ENCODE measurements around the gene MDM2. TPM values are rescaled to one million over a fixed set of nuclear protein-coding genes. Genes with fewer than 3 reads are reported as not detected.
"Not testable (repeated sequence)": the region's sequence is repeated elsewhere in the genome, so short reads cannot be mapped to it uniquely, and the experiment has no call there.

MDM2 gene
- total RNA-seq, 1 donor from 2014 or later: 47.3 TPM

GRCh38 chr12:68785358-68785757 lies 22.6 kb upstream of the MDM2 start:
- no peak for DNase-seq (ENCODE audit: low spot score in 2 of 2)
- no peak for FAIRE-seq

- no peak for DNase-seq (ENCODE audit: low spot score in 2 of 2)
- no peak for FAIRE-seq
These were observed 22.2 kb upstream of the MDM2 start for GRCh38 chr12:68785823-68786222.

- FAIRE-seq: no peak
These were observed 21.0 kb upstream of the MDM2 start for GRCh38 chr12:68786929-68787328.

GRCh38 chr12:68788554-68789143 lies 19.3 kb upstream of the MDM2 start:
- DNase-seq (ENCODE audit: low spot score in 2 of 2) (no peak), FAIRE-seq (no peak)

More at GRCh38 chr12:68786929-68787328, 21.0 kb upstream of the MDM2 start:
- no peak for DNase-seq (ENCODE audit: low spot score in 2 of 2)

- DNase-seq (ENCODE audit: low spot score in 2 of 2): no peak
- FAIRE-seq: no peak
These were observed 18.7 kb upstream of the MDM2 start for GRCh38 chr12:68789144-68789878.

- no peak for FAIRE-seq
- no peak for DNase-seq (ENCODE audit: low spot score in 2 of 2)
These were observed 17.7 kb upstream of the MDM2 start for GRCh38 chr12:68790081-68790951.

- FAIRE-seq: no peak
- no peak for DNase-seq (ENCODE audit: low spot score in 2 of 2)
These were observed 17.1 kb upstream of the MDM2 start for GRCh38 chr12:68790952-68791234.

GRCh38 chr12:68791897-68792481 lies 16.0 kb upstream of the MDM2 start:
- FAIRE-seq (no peak), DNase-seq (ENCODE audit: low spot score in 2 of 2) (no peak)

- DNase-seq (ENCODE audit: low spot score in 2 of 2): peak in 1 of 2 donors; percentile 23
- FAIRE-seq: no peak
These were observed 15.0 kb upstream of the MDM2 start for GRCh38 chr12:68792952-68793351.

GRCh38 chr12:68793436-68793835 lies 14.5 kb upstream of the MDM2 start:
- no peak for DNase-seq (ENCODE audit: low spot score in 2 of 2)

GRCh38 chr12:68793975-68794652 lies 13.9 kb upstream of the MDM2 start:
- FAIRE-seq: no peak
- no peak for DNase-seq (ENCODE audit: low spot score in 2 of 2)

More at GRCh38 chr12:68793436-68793835, 14.5 kb upstream of the MDM2 start:
- FAIRE-seq: no peak

- DNase-seq (ENCODE audit: low spot score in 2 of 2): no peak
- no peak for FAIRE-seq
These were observed 13.2 kb upstream of the MDM2 start for GRCh38 chr12:68794653-68795251.

- DNase-seq (ENCODE audit: low spot score in 2 of 2): no peak
- no peak for FAIRE-seq
These were observed 11.6 kb upstream of the MDM2 start for GRCh38 chr12:68796399-68796798.

GRCh38 chr12:68798882-68799234 lies 9.1 kb upstream of the MDM2 start:
- no peak for DNase-seq (ENCODE audit: low spot score in 2 of 2)
- no peak for FAIRE-seq

GRCh38 chr12:68800294-68800693 lies 7.7 kb upstream of the MDM2 start:
- no peak for FAIRE-seq
- DNase-seq (ENCODE audit: low spot score in 2 of 2): no peak

GRCh38 chr12:68801124-68801523 lies 6.9 kb upstream of the MDM2 start:
- DNase-seq (ENCODE audit: low spot score in 2 of 2); FAIRE-seq: not testable (repeated sequence)

- not testable (repeated sequence) for FAIRE-seq
These were observed 5.6 kb upstream of the MDM2 start for GRCh38 chr12:68802372-68802745.

GRCh38 chr12:68802911-68803651 lies 4.9 kb upstream of the MDM2 start:
- FAIRE-seq; DNase-seq (ENCODE audit: low spot score in 2 of 2): not testable (repeated sequence)

More at GRCh38 chr12:68802372-68802745, 5.6 kb upstream of the MDM2 start:
- DNase-seq (ENCODE audit: low spot score in 2 of 2): not testable (repeated sequence)

- DNase-seq (ENCODE audit: low spot score in 2 of 2) (no peak), FAIRE-seq (no peak)
These were observed 3.9 kb upstream of the MDM2 start for GRCh38 chr12:68803948-68804656.
